Loucy (cell line): Measurements from ENCODE around the gene RAPSN.

Source experiments
- H2AFZ ChIP-seq: fragments of 200-600 bp; sonication (generic); 2 replicates; pipeline ENCODE4 v1.6.0; 2016; ENCODE audit warnings: antibody characterized with exemption, mild to moderate bottlenecking, low read length, moderate library complexity
- H3F3A ChIP-seq: fragments of 200-600 bp; 2 replicates; pipeline ENCODE4 v1.6.0; 2016; ENCODE audit warnings: antibody characterized with exemption, low read depth, mild to moderate bottlenecking
- H3K27me3 ChIP-seq: fragments of 200-600 bp; sonication (generic); 2 replicates; pipeline ENCODE4 v1.6.1; 2014; ENCODE audit warnings: low read length, mild to moderate bottlenecking; ENCODE audit not compliant: insufficient read depth, poor library complexity, severe bottlenecking
- H3K36me3 ChIP-seq: fragments of 200-600 bp; sonication (generic); 2 replicates; pipeline ENCODE4 v1.6.1; 2016; ENCODE audit warnings: low read length; ENCODE audit not compliant: insufficient read depth
- H3K4me1 ChIP-seq: fragments of 200-600 bp; sonication (generic); 2 replicates; pipeline ENCODE4 v1.5.1; 2014; ENCODE audit warnings: low read length, mild to moderate bottlenecking; ENCODE audit not compliant: insufficient read depth, poor library complexity, severe bottlenecking
- H3K4me2 ChIP-seq: fragments of 200-600 bp; sonication (generic); 2 replicates; pipeline ENCODE4 v1.6.0; 2014; ENCODE audit warnings: antibody characterized with exemption, low read length, low read depth, mild to moderate bottlenecking; ENCODE audit not compliant: poor library complexity, severe bottlenecking
- H3K4me3 ChIP-seq: fragments of 200-600 bp; sonication (generic); 2 replicates; pipeline ENCODE4 v1.5.1; 2014; ENCODE audit warnings: low read length, mild to moderate bottlenecking, mixed read lengths; ENCODE audit not compliant: poor library complexity, severe bottlenecking
- H3K79me2 ChIP-seq: fragments of 200-600 bp; sonication (generic); 2 replicates; pipeline ENCODE4 v1.6.1; 2014; ENCODE audit warnings: low read length; ENCODE audit not compliant: insufficient read depth
- H3K9ac ChIP-seq: fragments of 200-600 bp; sonication (generic); 2 replicates; pipeline ENCODE4 v1.6.0; 2014; ENCODE audit warnings: mild to moderate bottlenecking, low read depth, low read length, moderate library complexity; ENCODE audit not compliant: poor library complexity, severe bottlenecking
- H3K9me2 ChIP-seq: fragments of 200-600 bp; sonication (generic); replicated peaks from 2 replicates; pipeline ENCODE4 v1.6.1; 2016; ENCODE audit warnings: low read depth, low read length, mixed read lengths
- H3K9me3 ChIP-seq: fragments of 200-600 bp; sonication (generic); 2 replicates; pipeline ENCODE4 v1.6.1; 2014; ENCODE audit warnings: mild to moderate bottlenecking, antibody characterized with exemption, low read length, low read depth; ENCODE audit not compliant: insufficient read depth
- H4K20me1 ChIP-seq: fragments of 200-600 bp; sonication (generic); 2 replicates; pipeline ENCODE4 v1.6.0; 2014; ENCODE audit warnings: antibody characterized with exemption, low read length, mild to moderate bottlenecking; ENCODE audit not compliant: insufficient read depth, poor library complexity, severe bottlenecking
- EZH2phosphoT487 ChIP-seq: fragments of 200-600 bp; IDR thresholded peaks from 2 replicates; pipeline ENCODE4 v1.6.1; 2018; ENCODE audit warnings: antibody characterized with exemption, mild to moderate bottlenecking, moderate library complexity, borderline replicate concordance
- TF ChIP-seq, protein P1 (sequence below): fragments of 200-600 bp; sonication (generic); conservative IDR thresholded peaks from 2 replicates; pipeline ENCODE4 v1.5.1; 2014; ENCODE audit warnings: mild to moderate bottlenecking, antibody characterized with exemption, low read length

Gene RAPSN

GRCh38 chr11:47488674-47489394, 39.9 kb upstream of the RAPSN start:
- peaks cover 70% of the 10 kb centered on the region for H3K36me3 ChIP-seq

DNA sequence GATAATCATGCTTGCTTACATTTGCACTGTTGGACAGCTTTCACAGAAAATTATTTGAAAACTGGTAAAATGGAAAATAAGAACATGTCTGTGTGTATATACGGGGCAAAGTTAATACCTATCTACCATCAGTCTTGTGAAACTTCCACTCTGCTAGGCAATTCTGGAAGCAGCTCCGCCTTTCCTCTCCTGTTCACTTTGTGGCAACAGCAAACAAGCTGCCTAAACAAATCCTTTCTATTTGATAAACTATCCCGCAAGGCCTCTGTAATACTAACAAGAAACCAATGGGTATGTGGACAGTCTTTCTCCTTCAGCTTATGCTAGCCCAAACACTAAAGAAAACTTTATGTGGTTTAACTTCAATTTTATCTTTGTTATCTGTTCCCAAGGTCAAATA, 39.2 kb upstream of the RAPSN start:
- H3K36me3 ChIP-seq, result peaks cover 73% of the 10 kb centered on the region
- no peaks in the 10 kb centered on the region for H3K27me3 ChIP-seq
- H3K79me2 ChIP-seq, result peaks cover 44% of the 10 kb centered on the region
- H3K9me2 ChIP-seq, result no peaks in the 10 kb centered on the region
- no peak overlapping the region for H3K4me2 ChIP-seq
- H4K20me1 ChIP-seq, result peaks cover 28% of the 10 kb centered on the region
- no peak overlapping the region for H3K4me3 ChIP-seq
- TF ChIP-seq, protein P1, sequence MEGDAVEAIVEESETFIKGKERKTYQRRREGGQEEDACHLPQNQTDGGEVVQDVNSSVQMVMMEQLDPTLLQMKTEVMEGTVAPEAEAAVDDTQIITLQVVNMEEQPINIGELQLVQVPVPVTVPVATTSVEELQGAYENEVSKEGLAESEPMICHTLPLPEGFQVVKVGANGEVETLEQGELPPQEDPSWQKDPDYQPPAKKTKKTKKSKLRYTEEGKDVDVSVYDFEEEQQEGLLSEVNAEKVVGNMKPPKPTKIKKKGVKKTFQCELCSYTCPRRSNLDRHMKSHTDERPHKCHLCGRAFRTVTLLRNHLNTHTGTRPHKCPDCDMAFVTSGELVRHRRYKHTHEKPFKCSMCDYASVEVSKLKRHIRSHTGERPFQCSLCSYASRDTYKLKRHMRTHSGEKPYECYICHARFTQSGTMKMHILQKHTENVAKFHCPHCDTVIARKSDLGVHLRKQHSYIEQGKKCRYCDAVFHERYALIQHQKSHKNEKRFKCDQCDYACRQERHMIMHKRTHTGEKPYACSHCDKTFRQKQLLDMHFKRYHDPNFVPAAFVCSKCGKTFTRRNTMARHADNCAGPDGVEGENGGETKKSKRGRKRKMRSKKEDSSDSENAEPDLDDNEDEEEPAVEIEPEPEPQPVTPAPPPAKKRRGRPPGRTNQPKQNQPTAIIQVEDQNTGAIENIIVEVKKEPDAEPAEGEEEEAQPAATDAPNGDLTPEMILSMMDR, result no peak
- TF ChIP-seq EZH2phosphoT487, result no peak
- H3K9me3 ChIP-seq, result no peaks in the 10 kb centered on the region
- H3K9ac ChIP-seq, result no peak overlapping the region
- no peaks in the 10 kb centered on the region for H3F3A ChIP-seq
- H2AFZ ChIP-seq, result no peak overlapping the region
- no peaks in the 10 kb centered on the region for H3K4me1 ChIP-seq

More at GRCh38 chr11:47488674-47489394, 39.9 kb upstream of the RAPSN start:
- Histone ChIP-seq H3K4me2 (no peak overlapping the region), H3K9me2 (no peaks in the 10 kb centered on the region), H3K9me3 (no peaks in the 10 kb centered on the region), H2AFZ (no peak overlapping the region), H3K4me1 (no peaks in the 10 kb centered on the region), H3K4me3 (no peak overlapping the region), H3K79me2 (peaks cover 51% of the 10 kb centered on the region), H4K20me1 (peaks cover 30% of the 10 kb centered on the region), H3F3A (no peaks in the 10 kb centered on the region), H3K27me3 (no peaks in the 10 kb centered on the region), H3K9ac (no peak overlapping the region)
- TF ChIP-seq EZH2phosphoT487, result no peak
- TF ChIP-seq, protein P1, result no peak

DNA sequence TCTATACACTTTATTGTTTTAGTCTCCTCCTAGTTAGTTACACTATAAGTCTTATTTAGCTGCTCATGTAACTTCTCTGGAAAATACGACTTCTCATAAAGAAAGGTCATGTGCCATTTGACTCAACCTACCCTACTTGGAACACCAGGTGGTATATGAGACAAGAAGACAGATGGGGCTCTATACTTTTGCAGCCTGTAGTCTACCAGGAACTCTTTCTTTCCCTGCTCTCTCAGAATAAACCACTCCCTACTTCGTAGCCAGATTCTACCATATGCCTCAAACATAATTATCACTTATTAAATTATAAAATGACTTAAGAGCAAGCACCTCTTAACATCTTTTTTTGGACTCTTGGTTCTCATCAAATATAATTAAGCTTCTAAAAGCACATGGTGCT, 38.5 kb upstream of the RAPSN start:
- no peaks in the 10 kb centered on the region for H3K27me3 ChIP-seq
- no peak for TF ChIP-seq EZH2phosphoT487
- H3K4me1 ChIP-seq, result no peaks in the 10 kb centered on the region
- no peaks in the 10 kb centered on the region for H3F3A ChIP-seq
- no peaks in the 10 kb centered on the region for H3K9me2 ChIP-seq
- no peak overlapping the region for H2AFZ ChIP-seq
- no peak overlapping the region for H3K4me3 ChIP-seq
- H3K9me3 ChIP-seq, result no peaks in the 10 kb centered on the region
- H3K36me3 ChIP-seq, result peaks cover 73% of the 10 kb centered on the region
- H4K20me1 ChIP-seq, result peaks cover 28% of the 10 kb centered on the region
- H3K4me2 ChIP-seq, result no peak overlapping the region
- peaks cover 37% of the 10 kb centered on the region for H3K79me2 ChIP-seq
- H3K9ac ChIP-seq, result no peak overlapping the region

- Histone ChIP-seq H3K9me2 (no peaks in the 10 kb centered on the region), H3K9me3 (no peaks in the 10 kb centered on the region), H3F3A (no peaks in the 10 kb centered on the region), H3K79me2 (peaks cover 17% of the 10 kb centered on the region), H4K20me1 (peaks cover 21% of the 10 kb centered on the region), H3K9ac (no peak overlapping the region), H3K4me3 (no peak overlapping the region), H3K27me3 (no peaks in the 10 kb centered on the region), H3K4me2 (no peak overlapping the region), H3K4me1 (no peaks in the 10 kb centered on the region), H3K36me3 (peaks cover 91% of the 10 kb centered on the region), H2AFZ (no peak overlapping the region)
- TF ChIP-seq, protein P1, result no peak
- no peak for TF ChIP-seq EZH2phosphoT487
These were observed 36.2 kb upstream of the RAPSN start for GRCh38 chr11:47485107-47485506.
